NCI-H1048 (cell line): ENCODE results near the gene SNN.

Source experiments
- DNase-seq: peaks from one replicate; lab custom pipeline; 2025; lab: John Stamatoyannopoulos, UW

Gene SNN

DNA sequence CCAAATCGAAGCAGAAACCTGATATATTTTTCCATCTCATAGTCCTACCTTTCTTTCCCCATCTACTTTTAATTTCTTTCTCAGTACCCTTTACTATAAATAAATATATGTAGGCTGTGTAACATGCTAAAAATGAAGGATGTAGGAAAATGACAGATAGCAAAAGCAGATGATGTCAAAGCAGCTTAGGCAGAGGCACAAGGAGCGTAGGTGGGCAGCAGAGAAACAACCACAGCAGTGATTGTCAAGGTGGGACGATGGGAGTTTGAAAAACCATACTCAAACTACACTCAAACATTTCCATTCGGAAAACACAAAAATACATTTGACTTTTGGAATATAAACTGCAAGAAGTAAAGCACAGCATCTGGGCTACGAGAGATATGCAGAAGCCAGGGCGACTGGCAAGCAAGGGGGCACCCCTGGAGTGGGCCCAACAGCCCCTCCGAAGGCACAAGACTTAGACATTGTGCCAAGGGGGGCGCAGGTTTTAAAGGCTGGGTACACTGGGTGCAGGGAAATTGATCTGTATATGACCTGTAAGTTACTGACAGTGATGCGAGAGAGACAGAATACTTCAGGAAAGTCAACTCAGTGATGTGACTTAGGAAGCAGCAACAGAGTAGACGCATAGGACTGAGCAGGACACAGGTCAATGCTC is 31.1 kb downstream of the SNN start:
- DNase-seq = no peak

GRCh38 chr16:11700264-11701029 is 32.2 kb downstream of the SNN start:
- no peak for DNase-seq

GRCh38 chr16:11705311-11706025 is 37.2 kb downstream of the SNN start:
- no peak for DNase-seq

DNA sequence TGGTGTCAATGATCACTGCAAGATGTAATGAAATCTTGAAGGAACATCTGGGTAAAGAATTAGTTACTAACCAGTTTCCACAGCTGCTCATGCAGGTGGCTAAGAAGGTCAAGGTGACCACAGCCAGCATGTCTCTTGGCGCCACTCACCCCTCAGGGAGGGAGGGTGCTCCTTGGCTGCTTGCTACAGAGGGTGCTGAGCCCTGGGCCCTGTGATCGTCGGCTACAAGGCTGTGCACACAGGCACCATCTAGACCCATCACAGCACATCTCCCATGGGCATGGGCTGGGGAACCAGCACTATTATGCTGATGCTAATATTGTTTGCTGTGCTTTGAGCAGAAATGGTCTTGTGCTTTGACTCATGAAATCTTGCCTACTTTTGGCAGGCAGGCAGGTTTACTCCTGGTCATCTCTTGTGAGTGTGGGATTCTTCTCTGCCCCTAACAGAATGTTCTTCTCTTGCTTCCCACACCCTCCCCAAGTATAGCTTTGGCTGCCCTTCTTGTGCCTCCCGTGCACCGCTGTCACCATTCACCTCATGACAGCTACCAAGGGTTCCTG is 38.0 kb downstream of the SNN start:
- DNase-seq = no peak

GRCh38 chr16:11707679-11708197 is 39.5 kb downstream of the SNN start:
- DNase-seq = no peak

- DNase-seq = no peak
Measured at GRCh38 chr16:11708421-11708820, 40.2 kb downstream of the SNN start.

- DNase-seq = no peak
Measured at GRCh38 chr16:11711662-11712061, 43.4 kb downstream of the SNN start.

DNA sequence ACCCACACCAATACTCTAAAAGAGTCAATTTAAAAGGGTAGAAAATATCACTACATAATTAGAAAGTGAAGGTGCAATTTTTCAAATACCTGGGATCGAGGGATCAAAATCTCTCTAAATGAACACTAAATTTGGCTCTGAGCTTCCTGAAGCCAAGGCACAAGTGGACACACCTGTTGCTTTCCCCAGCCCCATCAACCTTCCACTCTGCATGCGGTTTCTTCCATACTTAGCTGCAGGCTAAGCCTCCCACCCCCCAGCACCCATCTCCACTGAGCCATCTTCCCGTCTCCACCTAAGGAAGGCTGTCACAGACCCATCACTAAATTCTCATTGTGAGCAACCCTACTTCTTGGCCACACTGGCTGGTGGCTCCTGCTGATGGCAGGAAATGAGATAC is 43.9 kb downstream of the SNN start:
- DNase-seq = no peak

DNA sequence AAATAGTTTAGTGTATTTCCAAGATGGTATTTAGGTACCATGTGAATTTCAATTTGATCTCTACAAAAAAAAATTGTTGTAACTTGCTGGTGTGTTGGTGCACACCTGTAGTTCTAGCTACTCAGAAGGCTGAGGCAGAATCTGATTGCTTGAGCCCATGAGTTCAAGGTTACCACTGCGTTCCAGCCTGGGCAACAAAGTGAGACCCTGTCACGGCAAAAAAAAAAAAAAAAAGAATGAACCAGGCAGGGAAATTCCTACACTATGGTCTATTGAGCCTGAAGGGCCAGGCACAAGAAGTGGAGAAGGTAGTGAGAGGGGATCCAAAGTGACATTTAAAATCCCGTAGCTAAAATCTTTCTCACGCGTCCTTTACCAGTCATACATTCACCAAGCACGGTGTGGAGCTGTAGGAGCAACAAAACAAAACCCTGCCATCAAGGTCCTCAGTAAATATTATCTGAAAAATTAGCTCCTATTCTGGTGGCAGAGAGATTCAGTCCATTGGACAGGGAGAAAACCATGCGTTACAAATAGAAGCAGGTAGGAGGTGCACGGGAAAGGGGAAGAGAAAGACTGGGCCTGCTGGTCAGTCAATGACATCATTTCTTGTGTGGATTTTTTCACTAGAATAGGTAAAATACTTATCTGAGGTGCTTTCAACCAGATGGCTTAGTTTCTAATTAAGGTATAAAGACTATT is 47.1 kb downstream of the SNN start:
- no peak for DNase-seq

DNA sequence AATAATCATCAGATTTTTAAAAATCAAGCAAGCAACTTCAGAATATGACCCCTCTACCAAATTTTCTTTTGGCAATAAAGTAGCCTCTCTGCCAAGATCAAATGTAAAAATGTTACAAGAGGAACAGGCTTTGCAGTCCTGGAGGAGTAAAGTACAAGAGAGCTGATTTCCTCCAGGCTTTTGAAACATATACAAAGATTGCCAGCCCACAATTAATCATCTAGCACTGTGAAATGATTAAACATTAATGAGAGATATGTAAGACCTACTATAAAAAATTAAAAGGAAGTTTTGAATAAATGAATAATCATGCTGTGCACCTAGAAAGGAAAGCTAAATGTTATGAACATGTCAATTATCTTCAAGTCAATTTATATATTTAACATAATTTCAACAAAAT is 48.1 kb downstream of the SNN start:
- DNase-seq = no peak

- DNase-seq = no peak
Measured at GRCh38 chr16:11717811-11718210, 49.6 kb downstream of the SNN start.

GRCh38 chr16:11719171-11719570 is 50.9 kb downstream of the SNN start:
- no peak for DNase-seq

GRCh38 chr16:11719762-11720161 is 51.5 kb downstream of the SNN start:
- no peak for DNase-seq

GRCh38 chr16:11721781-11722467 is 53.7 kb downstream of the SNN start:
- no peak for DNase-seq

- no peak for DNase-seq
Measured at GRCh38 chr16:11722468-11722808, 54.2 kb downstream of the SNN start.

- DNase-seq = no peak
Measured at GRCh38 chr16:11725457-11725856, 57.2 kb downstream of the SNN start.

DNA sequence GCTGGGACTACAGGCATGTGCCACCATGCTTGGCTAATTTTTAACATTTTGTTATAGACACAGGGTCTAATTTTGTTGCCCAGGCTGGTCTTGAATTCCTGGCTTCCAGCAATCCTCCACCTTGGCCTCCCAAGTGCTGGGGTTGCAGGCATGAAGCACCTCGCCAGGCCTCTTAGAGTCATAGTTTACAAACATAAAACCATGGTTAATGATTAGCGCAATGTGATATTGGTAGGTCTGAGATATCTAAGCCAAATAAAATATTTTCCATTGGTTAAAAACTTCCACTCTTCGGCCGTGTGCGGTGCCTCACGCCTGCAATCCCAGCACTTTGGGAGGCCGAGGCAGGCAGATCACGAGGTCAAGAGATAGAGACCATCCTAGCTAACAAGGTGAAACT is 57.8 kb downstream of the SNN start:
- DNase-seq = no peak

DNA sequence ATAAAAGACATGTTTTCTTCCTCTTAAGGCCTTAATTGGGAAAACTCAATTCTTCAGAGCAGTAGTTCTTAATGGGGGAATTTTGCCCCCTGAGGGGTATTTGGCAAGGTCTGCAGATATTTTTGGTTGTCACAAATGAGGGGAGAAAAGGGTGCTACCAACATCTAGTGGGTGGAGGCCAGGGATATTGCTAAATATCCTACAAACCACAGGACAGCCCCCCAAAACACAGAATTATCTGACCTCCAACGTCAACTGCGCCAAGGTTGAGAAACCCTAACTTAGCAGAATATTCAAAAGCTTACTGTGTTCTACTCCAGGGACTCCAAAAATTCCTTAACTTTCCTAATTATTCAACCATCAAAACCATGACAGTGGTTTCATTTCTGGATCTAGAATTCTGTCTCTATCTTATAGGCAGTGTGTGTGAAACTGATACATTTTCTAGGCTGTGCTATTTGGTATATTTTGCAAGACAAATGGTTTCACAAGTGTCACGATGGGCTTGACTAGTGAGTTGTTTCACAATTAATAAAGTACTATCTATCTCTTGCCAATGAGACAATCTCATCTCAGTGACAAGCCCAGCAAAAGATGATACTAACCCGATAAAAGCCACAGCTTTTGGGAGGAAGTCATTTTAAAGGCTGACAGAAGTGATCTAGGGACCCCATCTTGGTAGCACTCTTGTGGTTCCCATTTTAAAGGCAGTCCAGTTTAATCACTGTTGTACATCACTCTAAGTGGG is 59.7 kb downstream of the SNN start:
- DNase-seq = no peak
